NT2/D1 (cell line): ENCODE measurements around the gene ARPIN.

Experiments
- SUZ12 ChIP-seq: IDR thresholded peaks from 2 replicates; pipeline ENCODE4 v1.6.1; 2011; ENCODE audit not compliant: insufficient read length, insufficient read depth; ENCODE audit errors: extremely low read depth
- YY1 ChIP-seq: IDR thresholded peaks from 2 replicates; pipeline ENCODE4 v1.6.1; 2011; ENCODE audit not compliant: insufficient read length, insufficient read depth
- ZNF274 ChIP-seq: IDR thresholded peaks from 2 replicates; pipeline ENCODE4 v1.6.1; 2011; ENCODE audit warnings: mild to moderate bottlenecking, low read depth, low read length

- TF ChIP-seq ZNF274 (no peak), YY1 (no peak), SUZ12 (no peak)
These were observed 27.1 kb downstream of the ARPIN start for GRCh38 chr15:89885611-89886010.
